HG02763 (cell line): Measurements from ENCODE around the gene NR2C2.
A peak's percentile ranks its signal among the peaks of the same experiment; 100 is the strongest.
"Not testable (repeated sequence)": the region's sequence is repeated elsewhere in the genome, so short reads cannot be mapped to it uniquely, and the experiment has no call there.

Source experiments
- ATAC-seq: cut with Tn5 transposase; IDR thresholded peaks from one replicate; pipeline ENCODE4 v1.9.1; 2021; ENCODE audit warnings: mild to moderate bottlenecking, moderate library complexity; ENCODE audit not compliant: unreplicated experiment

NR2C2 gene

GRCh38 chr3:14957153-14957552, 9.8 kb downstream of the NR2C2 start:
- ATAC-seq: no peak

- no peak for ATAC-seq
Observed at GRCh38 chr3:14957925-14958324, 10.5 kb downstream of the NR2C2 start.

GRCh38 chr3:14959359-14959943, 12.1 kb downstream of the NR2C2 start:
- ATAC-seq: no peak

- no peak for ATAC-seq
Observed at GRCh38 chr3:14962762-14963161, 15.4 kb downstream of the NR2C2 start.

- ATAC-seq: no peak
Observed at GRCh38 chr3:14967285-14967684, 19.9 kb downstream of the NR2C2 start.

GRCh38 chr3:14969671-14970070, 22.3 kb downstream of the NR2C2 start:
- no peak for ATAC-seq

GRCh38 chr3:14976317-14976716, 28.9 kb downstream of the NR2C2 start:
- ATAC-seq: no peak

GRCh38 chr3:14980689-14981088, 33.3 kb downstream of the NR2C2 start:
- no peak for ATAC-seq

- no peak for ATAC-seq
Observed at GRCh38 chr3:14984581-14985113, 37.3 kb downstream of the NR2C2 start.

GRCh38 chr3:14988988-14989394, 41.6 kb downstream of the NR2C2 start:
- ATAC-seq: peak; percentile 100

GRCh38 chr3:14989943-14990779, 42.8 kb downstream of the NR2C2 start:
- no peak for ATAC-seq

- no peak for ATAC-seq
Observed at GRCh38 chr3:14990780-14991148, 43.4 kb downstream of the NR2C2 start.

GRCh38 chr3:14991151-14991742, 43.9 kb downstream of the NR2C2 start:
- no peak for ATAC-seq

GRCh38 chr3:14991818-14992612, 44.6 kb downstream of the NR2C2 start:
- ATAC-seq: no peak

GRCh38 chr3:14997941-14998340, 50.6 kb downstream of the NR2C2 start:
- ATAC-seq: no peak

GRCh38 chr3:14999182-14999581, 51.8 kb downstream of the NR2C2 start:
- ATAC-seq: not testable (repeated sequence)

GRCh38 chr3:15007681-15008141, 60.3 kb downstream of the NR2C2 start:
- ATAC-seq: no peak

GRCh38 chr3:15009167-15009566, 61.8 kb downstream of the NR2C2 start:
- ATAC-seq: no peak

GRCh38 chr3:15010664-15011063, 63.3 kb downstream of the NR2C2 start:
- no peak for ATAC-seq

GRCh38 chr3:15011174-15011573, 63.8 kb downstream of the NR2C2 start:
- no peak for ATAC-seq
